Endothelial cell of umbilical vein (primary cell): ENCODE results near the gene LACTBL1. TPM values are rescaled to one million over a fixed set of nuclear protein-coding genes. Genes with fewer than 3 reads are reported as not detected.

Source experiments
- BruUV-seq: library from RNA; stranded (reverse); fragments of 400-500 nt; replicated peaks from 2 replicates; lab custom pipeline; 2021; lab: Mats Ljungman, UMichigan
- CTCF ChIA-PET: fragments of 300-600, 350-600 bp; sonication (Branson Sonifier 250); formaldehyde crosslinking; loops from one replicate; lab custom pipeline; 2021; ENCODE audit warnings: antibody characterized with exemption, inconsistent platforms; lab: Charles Lee
- POLR2A ChIA-PET: fragments of 300-600, 350-600 bp; sonication (Branson Sonifier 250); formaldehyde crosslinking; loops from one replicate; lab custom pipeline; 2021; ENCODE audit warnings: antibody characterized with exemption, inconsistent platforms; lab: Charles Lee
- DNase-seq: peaks from one replicate; pipeline ENCODE4 v3.0.0-alpha.2; 2011; ENCODE audit warnings: low read depth, low spot score
- FAIRE-seq: peaks from 2 replicates; lab custom pipeline; 2011; peaks lifted over from hg19 to GRCh38; lab: Jason Lieb, UNC
- H2AFZ ChIP-seq: 2 replicates; pipeline ENCODE4 v1.6.0; 2012; ENCODE audit warnings: low read depth, low read length, control low read depth, inconsistent platforms
- H3K27ac ChIP-seq: 2 replicates; pipeline ENCODE4 v1.5.1; 2011; ENCODE audit warnings: low read depth, mild to moderate bottlenecking, control low read depth, low read length, moderate library complexity; ENCODE audit not compliant: insufficient read depth
- H3K27me3 ChIP-seq, 2 experiments: 2 replicates each; pipeline versions ENCODE4 v1.6.0 to v1.6.1; 2011; ENCODE audit warnings: low read length in 2 of 2, mixed read lengths in 1 of 2; ENCODE audit not compliant: control insufficient read depth in 2 of 2, insufficient read depth in 2 of 2
- H3K36me3 ChIP-seq, 2 experiments: 2 replicates in 1 of 2; 3 replicates in 1 of 2; pipeline ENCODE4 v1.5.1; 2011; ENCODE audit warnings: low read length in 2 of 2, mild to moderate bottlenecking in 1 of 2, moderate library complexity in 1 of 2; ENCODE audit not compliant: control insufficient read depth in 2 of 2, insufficient read depth in 2 of 2; ENCODE audit errors: extremely low read depth in 1 of 2
- H3K4me1 ChIP-seq: 3 replicates; pipeline ENCODE4 v1.5.1; 2011; ENCODE audit warnings: mild to moderate bottlenecking, low read length; ENCODE audit not compliant: control insufficient read depth, insufficient read depth; ENCODE audit errors: extremely low read depth
- H3K4me2 ChIP-seq: 2 replicates; pipeline ENCODE4 v1.6.1; 2011; ENCODE audit warnings: low read length, control low read depth, mixed read lengths; ENCODE audit not compliant: insufficient read depth
- H3K4me3 ChIP-seq, 3 experiments: fragments of 200-600 bp in 1 of 3; sonication (generic), shearing (Covaris generic) in 1 of 3; replicated peaks in 1 of 3; 2 replicates each; pipeline ENCODE4 v1.5.1; 2011 to 2016; ENCODE audit warnings: control low read depth in 3 of 3, low read length in 3 of 3, mild to moderate bottlenecking in 2 of 3, inconsistent platforms in 1 of 3, low read depth in 1 of 3, moderate library complexity in 1 of 3; ENCODE audit not compliant: insufficient read depth in 1 of 3
- H3K79me2 ChIP-seq: 2 replicates; pipeline ENCODE4 v1.6.0; 2012; ENCODE audit warnings: low read length, inconsistent platforms; ENCODE audit not compliant: control insufficient read depth, insufficient read depth
- H3K9ac ChIP-seq: replicated peaks from 2 replicates; pipeline ENCODE3; 2011; ENCODE audit warnings: low read length, control low read depth; ENCODE audit not compliant: insufficient read depth; ENCODE audit errors: extremely low read depth
- H3K9me1 ChIP-seq: replicated peaks from 3 replicates; pipeline ENCODE4 v1.6.0; 2011; ENCODE audit warnings: mild to moderate bottlenecking, low read length; ENCODE audit not compliant: control insufficient read depth, insufficient read depth; ENCODE audit errors: extremely low read depth
- H3K9me3 ChIP-seq: replicated peaks from 2 replicates; pipeline ENCODE4 v1.5.1; 2012; ENCODE audit warnings: low read length, inconsistent platforms; ENCODE audit not compliant: control insufficient read depth, insufficient read depth
- H4K20me1 ChIP-seq: replicated peaks from 2 replicates; pipeline ENCODE3; 2011; ENCODE audit warnings: mild to moderate bottlenecking, low read length; ENCODE audit not compliant: control insufficient read depth, insufficient read depth; ENCODE audit errors: extremely low read depth
- EZH2 ChIP-seq: IDR thresholded peaks from 2 replicates; pipeline ENCODE4 v1.6.1; 2012; ENCODE audit warnings: borderline replicate concordance, low read depth, mild to moderate bottlenecking, moderate library complexity, low read length, inconsistent platforms; ENCODE audit not compliant: severe bottlenecking
- FOS ChIP-seq: IDR thresholded peaks from 2 replicates; pipeline ENCODE4 v1.6.1; 2011; ENCODE audit warnings: mild to moderate bottlenecking, low read length, moderate library complexity, borderline replicate concordance; ENCODE audit not compliant: insufficient read depth
- GATA2 ChIP-seq: IDR thresholded peaks from 2 replicates; pipeline ENCODE4 v1.7.0; 2011; ENCODE audit warnings: low read depth, mild to moderate bottlenecking, moderate library complexity, mixed read lengths, low read length; ENCODE audit not compliant: insufficient read length, insufficient read depth
- JUN ChIP-seq: IDR thresholded peaks from 2 replicates; pipeline ENCODE4 v1.6.1; 2011; ENCODE audit warnings: borderline replicate concordance, low read depth; ENCODE audit not compliant: insufficient read length, insufficient read depth
- MYC ChIP-seq: IDR thresholded peaks from one replicate; pipeline ENCODE4 v1.6.1; 2011; ENCODE audit warnings: mild to moderate bottlenecking, low read depth, low read length
- POLR2A ChIP-seq: IDR thresholded peaks from 2 replicates; pipeline ENCODE4 v1.6.1; 2012; ENCODE audit warnings: low read depth, mild to moderate bottlenecking, control low read depth, low read length
- POLR2AphosphoS5 ChIP-seq: IDR thresholded peaks from 2 replicates; pipeline ENCODE4 v1.6.1; 2012; ENCODE audit warnings: low read depth, mild to moderate bottlenecking, control low read depth, low read length, moderate library complexity; ENCODE audit not compliant: insufficient read depth
- dilution Hi-C: fragments of 300-500 bp; cut with MboI; formaldehyde crosslinking; loops from one replicate; pipeline ENCODE4 v1.15.0; 2019; ENCODE audit warnings: low sequenced_read_pairs; ENCODE audit not compliant: extremely low pct_ligation_motif_present
- intact Hi-C: fragments of 100-400 bp; cut with micrococcal nuclease; formaldehyde crosslinking; loops from one replicate; pipeline ENCODE4 v1.10.0; 2022
- polyA plus RNA-seq, 4 experiments: library from polyadenylated mRNA; depleted of rRNA in 3 of 4; stranded (reverse) in 3 of 4; unstranded in 1 of 4; fragments of >200 nt; gene quantifications; 2 replicates each; pipeline versions ENCODE4 v1.2.1 to v1.2.3, GENCODE V29; 2011 to 2012; ENCODE audit warnings: missing spikeins in 1 of 4
- total RNA-seq: library from RNA; stranded (reverse); gene quantifications from 2 replicates; pipeline ENCODE4 v1.2.3, GENCODE V29; 2021
- TF ChIP-seq, protein P1 (sequence below), 2 donors: IDR thresholded peaks; 1 replicate in 1 of 2; 2 replicates in 1 of 2; pipeline ENCODE4 v1.5.1; 2011; ENCODE audit warnings: low read length in 2 of 2, mild to moderate bottlenecking in 2 of 2, moderate library complexity in 2 of 2, control low read depth in 1 of 2, inconsistent platforms in 1 of 2, low read depth in 1 of 2; ENCODE audit not compliant: insufficient read depth in 1 of 2; ENCODE audit errors: extremely low read depth in 1 of 2
- TF ChIP-seq, protein P2 (sequence below): IDR thresholded peaks from 2 replicates; pipeline ENCODE4 v1.6.1; 2011; ENCODE audit not compliant: insufficient read depth, insufficient read length

Gene LACTBL1
- total and polyA plus RNA-seq, 2 donors (not counting 3 experiments of a cell fraction or from before 2014, with no cell fraction given) = not detected

DNA sequence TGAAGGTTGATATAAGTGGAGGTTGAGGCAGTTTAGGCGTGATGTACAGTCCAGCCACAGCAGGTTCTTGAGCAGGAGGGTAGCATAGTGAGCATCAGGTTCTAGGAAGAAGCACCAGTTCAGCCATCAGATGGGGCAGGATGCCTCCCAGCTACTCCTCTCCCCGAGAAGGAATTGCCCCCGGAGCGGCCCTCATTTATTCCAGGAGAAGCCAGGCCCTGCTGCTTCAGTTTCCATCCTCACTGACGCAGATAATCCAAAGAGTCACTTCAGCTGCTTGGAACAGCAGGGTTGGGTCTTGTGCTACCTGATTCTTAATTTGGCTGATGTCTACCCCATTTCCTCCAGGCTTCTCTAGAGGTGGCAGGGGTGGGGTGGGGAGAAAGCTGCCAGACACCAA is 54.7 kb downstream of the LACTBL1 start:
- intact Hi-C loops (no loop called here), dilution Hi-C loops (no loop called here)
- Histone ChIP-seq H3K4me1 (no peaks in the 10 kb centered on the region), H3K9me3 (no peaks in the 10 kb centered on the region), H3K4me2 (no peak overlapping the region), H3K4me3 (no peak overlapping the region), H3K79me2 (no peaks in the 10 kb centered on the region), H3K36me3 (peaks cover 0 to 5% of the 10 kb centered on the region in 2 experiments), H2AFZ (no peak overlapping the region), H3K27me3 (no peaks in the 10 kb centered on the region), H3K27ac (no peak overlapping the region), H3K9ac (no peak overlapping the region), H3K9me1 (no peaks in the 10 kb centered on the region), H4K20me1 (no peaks in the 10 kb centered on the region)
- POLR2A ChIA-PET = no interaction called here
- TF ChIP-seq MYC (no peak), FOS (no peak), GATA2 (no peak), POLR2AphosphoS5 (no peak), EZH2 (no peak), JUN (no peak), POLR2A (no peak)
- TF ChIP-seq, protein P1, sequence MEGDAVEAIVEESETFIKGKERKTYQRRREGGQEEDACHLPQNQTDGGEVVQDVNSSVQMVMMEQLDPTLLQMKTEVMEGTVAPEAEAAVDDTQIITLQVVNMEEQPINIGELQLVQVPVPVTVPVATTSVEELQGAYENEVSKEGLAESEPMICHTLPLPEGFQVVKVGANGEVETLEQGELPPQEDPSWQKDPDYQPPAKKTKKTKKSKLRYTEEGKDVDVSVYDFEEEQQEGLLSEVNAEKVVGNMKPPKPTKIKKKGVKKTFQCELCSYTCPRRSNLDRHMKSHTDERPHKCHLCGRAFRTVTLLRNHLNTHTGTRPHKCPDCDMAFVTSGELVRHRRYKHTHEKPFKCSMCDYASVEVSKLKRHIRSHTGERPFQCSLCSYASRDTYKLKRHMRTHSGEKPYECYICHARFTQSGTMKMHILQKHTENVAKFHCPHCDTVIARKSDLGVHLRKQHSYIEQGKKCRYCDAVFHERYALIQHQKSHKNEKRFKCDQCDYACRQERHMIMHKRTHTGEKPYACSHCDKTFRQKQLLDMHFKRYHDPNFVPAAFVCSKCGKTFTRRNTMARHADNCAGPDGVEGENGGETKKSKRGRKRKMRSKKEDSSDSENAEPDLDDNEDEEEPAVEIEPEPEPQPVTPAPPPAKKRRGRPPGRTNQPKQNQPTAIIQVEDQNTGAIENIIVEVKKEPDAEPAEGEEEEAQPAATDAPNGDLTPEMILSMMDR (IDR thresholded peaks at IDR 0.05; ENCODE audit: extremely low read depth in 1 of 2, insufficient read depth in 1 of 2, low read depth in 1 of 2, low read length in 2 of 2) = no peak
- TF ChIP-seq, protein P2, sequence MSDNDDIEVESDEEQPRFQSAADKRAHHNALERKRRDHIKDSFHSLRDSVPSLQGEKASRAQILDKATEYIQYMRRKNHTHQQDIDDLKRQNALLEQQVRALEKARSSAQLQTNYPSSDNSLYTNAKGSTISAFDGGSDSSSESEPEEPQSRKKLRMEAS = no peak
- BruUV-seq = no TSS peak
- CTCF ChIA-PET = interaction anchor here (1.1 to 3.2 kb wide), 2 partner anchors 214 to 252 kb away, joined by 4 to 8 read pairs; no protein-coding TSS in a partner anchor
- DNase-seq = no peak
- no peak for FAIRE-seq
